HG03025 (cell line): Measurements from ENCODE around the gene KRTAP13-2.

ENCODE experiments used
- ATAC-seq: cut with Tn5 transposase; IDR thresholded peaks from one replicate; pipeline ENCODE4 v1.9.1; 2021; ENCODE audit warnings: mild to moderate bottlenecking, moderate library complexity; ENCODE audit not compliant: unreplicated experiment, low FRiP score

KRTAP13-2 gene, protein sequence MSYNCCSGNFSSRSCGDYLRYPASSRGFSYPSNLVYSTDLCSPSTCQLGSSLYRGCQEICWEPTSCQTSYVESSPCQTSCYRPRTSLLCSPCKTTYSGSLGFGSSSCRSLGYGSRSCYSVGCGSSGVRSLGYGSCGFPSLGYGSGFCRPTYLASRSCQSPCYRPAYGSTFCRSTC

DNA sequence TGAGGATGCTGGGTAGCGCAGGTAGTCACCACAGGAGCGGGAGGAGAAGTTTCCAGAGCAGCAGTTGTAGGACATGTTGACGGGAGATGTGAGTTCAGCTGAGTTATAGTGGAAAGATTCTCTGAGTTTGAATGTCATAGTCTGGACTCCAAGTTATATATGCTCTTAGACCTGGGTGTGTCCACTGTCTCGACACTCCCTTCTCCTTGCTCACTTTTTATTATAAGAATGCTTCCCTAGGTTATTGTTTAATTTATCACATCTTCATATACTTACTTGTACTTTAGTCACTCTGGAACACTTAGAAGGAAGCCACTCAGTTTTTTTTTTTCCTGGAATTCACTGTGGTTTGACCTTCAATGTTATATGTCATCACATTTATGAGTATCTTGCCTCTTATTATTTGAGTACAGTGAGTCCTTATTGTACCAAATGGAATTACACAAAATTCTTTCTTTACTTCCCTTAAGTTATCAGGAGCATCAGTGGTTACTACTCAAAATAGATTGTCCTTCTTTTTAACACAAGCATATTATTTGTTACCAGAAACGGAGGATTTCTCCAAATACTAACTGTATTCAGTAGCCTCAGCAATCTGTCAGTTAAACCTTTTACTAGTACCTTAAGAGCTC is at the start of gene KRTAP13-2:
KRTAP13-2 (minus strand) TSS at position 133 of the 632 bp plus-strand sequence; CDS start at position 75, 58 bp downstream.
- no peak for ATAC-seq

DNA sequence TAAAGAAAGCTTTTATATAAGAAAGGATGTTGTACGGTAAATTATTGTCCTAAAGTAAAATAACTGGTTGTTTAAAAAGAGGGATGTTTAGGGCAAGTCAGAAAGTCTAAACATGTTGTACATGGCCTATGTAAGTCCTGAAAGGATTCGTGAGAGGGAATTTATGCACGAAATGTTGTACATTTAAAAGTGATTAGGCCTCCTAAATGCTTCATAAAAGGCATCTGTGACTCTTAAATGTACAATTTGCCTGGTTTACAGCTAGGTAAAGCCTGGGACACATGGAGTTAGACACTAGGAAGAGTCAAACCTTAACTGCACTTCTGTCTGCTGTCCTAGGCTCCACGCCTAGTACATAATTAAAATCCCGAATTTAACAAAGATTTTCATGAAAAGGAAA is 43.9 kb upstream of the KRTAP13-2 start:
- no peak for ATAC-seq

DNA sequence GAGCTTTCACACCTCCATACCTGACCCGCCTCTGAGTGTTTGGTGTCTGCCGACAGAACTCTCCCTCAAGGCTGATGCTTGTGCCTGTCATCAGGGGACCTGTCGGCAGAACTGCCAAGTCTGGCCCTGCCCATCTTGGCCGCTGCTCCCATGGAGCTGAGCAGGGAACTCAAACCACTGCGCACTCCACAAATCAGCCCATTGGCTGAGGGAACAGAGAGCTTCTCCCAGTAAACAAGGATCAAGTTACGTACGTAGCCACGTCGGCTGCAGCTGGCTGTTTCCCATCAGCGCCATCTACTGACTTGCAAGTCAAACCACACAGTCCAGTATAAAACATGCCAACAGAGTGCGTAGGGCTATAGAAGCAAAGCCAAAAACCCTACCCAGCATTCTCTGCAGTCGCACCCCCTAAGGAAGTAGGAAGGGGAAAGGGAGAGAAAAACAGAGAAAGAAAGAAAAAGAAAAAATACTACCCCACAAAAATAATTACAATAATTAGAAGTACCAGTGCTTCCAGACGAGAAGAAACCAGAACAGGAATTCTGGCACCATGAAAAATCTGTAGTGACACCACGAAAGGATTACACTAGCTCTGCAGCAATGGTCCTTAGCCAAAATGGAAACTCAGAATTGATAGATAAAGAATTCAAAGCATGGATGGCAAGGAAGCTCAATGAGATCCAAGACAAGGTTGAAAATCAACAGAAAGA is 36.9 kb upstream of the KRTAP13-2 start:
- no peak for ATAC-seq

- ATAC-seq = no peak
These were observed 23.7 kb upstream of the KRTAP13-2 start, which contains the start of gene KRTAP13-1 for GRCh38 chr21:30395731-30396130. KRTAP13-1 (plus strand) TSS chr21:30396031; CDS start chr21:30396087, 56 bp downstream.

DNA sequence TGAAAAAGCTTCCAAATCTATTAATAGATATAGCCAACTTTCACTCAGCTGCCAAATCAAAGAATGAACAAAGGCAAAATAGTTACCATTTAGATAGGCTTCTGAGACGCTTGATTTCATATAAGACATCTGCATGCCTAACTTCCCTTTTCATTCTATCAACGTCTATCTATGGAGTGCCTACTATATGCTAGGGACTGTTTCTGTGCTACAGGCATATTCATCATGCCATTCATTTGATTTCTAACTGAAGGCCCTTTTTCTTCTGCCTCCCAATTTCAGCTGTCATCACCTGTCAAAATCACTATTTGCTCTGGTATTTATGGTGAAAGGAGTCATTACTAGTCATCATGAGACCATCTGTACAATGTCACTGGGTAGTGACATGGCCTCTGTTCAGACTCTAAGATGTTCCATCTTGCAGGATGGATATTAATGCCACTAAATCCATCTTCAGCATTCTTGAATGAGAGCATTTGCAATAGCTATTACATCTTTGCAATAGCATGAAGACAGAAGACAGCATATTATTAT is 19.5 kb upstream of the KRTAP13-2 start:
- no peak for ATAC-seq

GRCh38 chr21:30382201-30382600 is 10.1 kb upstream of the KRTAP13-2 start:
- ATAC-seq = no peak

GRCh38 chr21:30355906-30356305 is 16.2 kb downstream of the KRTAP13-2 start:
- no peak for ATAC-seq

GRCh38 chr21:30354308-30355005 is 17.6 kb downstream of the KRTAP13-2 start:
- ATAC-seq = no peak

DNA sequence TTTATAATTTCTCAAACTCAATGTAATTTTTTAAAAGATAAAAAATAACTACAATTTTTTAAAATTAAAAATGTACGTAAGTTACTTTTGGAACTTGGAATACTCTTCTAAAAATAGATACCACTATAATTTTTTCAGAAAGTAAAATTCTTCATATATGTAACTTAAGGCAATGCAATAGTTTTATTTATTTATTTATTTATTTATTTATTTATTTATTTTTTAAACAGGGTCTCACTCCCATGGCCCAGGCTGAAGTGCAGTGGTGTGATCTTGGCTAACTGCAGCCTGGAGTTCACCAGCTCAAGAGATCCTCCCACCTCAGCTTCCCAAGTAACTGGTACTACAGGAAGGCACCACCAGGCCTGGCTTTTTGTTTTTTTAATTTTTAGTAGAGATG is 20.5 kb downstream of the KRTAP13-2 start:
- ATAC-seq = no peak

GRCh38 chr21:30349572-30349971 is 22.5 kb downstream of the KRTAP13-2 start:
- no peak for ATAC-seq

DNA sequence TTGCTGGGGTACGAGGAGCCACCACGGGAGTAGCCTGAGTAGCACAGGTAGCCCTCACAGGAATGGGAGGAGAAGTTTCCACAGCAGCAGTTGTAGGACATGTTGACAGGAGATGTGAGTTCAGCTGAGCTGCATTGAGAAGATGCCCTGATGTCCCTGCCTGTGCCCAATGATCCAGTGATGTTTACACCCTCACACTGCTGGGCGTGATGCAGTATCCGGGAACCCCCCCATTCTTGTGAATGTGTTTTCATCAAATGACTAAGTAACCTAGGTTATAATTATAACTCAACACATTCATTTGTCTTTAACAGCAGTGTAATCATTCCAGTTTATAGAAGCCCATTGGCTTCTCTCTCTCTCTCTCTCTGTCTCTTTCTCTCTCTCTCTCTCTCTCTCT is 23.6 kb downstream of the KRTAP13-2 start, which contains the start of gene KRTAP23-1:
KRTAP23-1 (minus strand) TSS at position 101 of the 400 bp plus-strand sequence; CDS start at position 101, 0 bp downstream.
- no peak for ATAC-seq

GRCh38 chr21:30345014-30345413 is 27.1 kb downstream of the KRTAP13-2 start:
- no peak for ATAC-seq

DNA sequence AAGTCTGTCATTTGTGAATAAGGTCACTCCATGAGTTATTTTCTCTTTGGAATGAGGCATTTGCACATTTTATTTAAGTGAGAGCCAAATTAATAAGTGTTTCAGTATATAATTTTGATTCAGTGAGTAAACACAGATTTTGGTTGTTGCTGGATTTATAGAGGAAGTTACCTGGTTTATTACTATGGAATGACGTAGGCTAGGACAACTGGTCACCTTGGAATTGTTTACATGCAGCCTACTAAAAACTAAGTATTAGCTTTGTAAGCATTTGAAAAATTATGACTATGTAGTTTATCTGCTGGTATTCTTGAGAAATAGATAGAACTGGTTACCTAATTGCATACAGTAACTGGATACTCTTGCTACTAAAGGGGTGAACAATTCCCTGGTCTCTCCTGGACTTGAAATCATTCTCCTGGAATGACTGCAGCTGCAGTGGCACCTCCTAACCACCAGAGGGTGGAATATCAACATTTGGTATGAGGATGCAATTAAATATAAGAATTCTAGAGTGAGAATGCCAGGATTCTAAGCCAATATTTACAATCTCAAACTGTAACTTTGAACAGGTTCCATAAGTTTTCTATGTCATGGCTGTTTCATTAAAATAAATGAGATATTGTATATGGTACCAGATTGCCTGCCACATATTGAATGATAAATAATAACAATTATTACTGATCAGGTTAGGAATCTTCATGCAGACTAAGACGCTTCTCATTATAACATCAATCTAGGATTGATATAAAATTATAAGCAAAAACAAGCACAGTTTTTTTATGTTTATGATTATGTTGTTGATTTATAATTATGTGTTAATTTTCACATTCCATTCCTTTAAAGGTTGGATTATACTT is 31.1 kb downstream of the KRTAP13-2 start:
- no peak for ATAC-seq

DNA sequence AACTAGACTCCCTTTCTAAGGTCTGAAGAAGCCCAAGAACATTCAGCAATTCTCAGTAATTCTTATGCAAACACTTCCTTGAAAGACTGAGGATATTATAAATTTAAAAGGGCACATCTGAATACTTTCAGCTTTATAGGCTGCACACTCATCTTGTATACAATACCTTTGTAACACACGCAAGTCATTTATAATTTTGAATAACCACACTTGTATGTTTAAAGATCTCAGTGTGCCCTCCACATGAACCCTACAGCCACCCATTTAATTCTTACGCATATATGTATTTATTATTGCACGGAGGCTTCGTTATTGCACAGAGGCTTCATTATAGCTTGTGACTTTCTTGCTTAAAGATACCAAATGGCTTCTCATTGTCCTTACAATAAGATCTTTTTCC is 33.4 kb downstream of the KRTAP13-2 start:
- ATAC-seq = no peak

DNA sequence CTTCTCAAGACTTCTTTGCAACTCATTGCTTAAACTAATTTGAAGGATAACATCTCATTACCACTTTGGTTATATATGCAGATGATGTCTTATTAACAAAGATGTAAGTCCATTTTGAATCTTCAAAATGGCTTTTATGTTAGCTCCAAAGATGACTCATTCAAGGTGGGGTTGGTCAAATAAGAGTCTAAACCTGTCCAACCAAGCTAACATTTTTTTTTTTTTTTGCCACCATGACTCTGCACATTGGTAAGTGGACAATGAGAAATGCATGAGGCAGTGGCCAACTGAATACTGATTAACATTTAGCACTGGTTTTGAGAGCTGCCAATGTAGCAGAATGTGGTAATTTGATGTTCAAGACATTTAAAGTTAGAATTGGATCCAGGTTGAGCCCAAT is 34.3 kb downstream of the KRTAP13-2 start:
- no peak for ATAC-seq

- no peak for ATAC-seq
These were observed 34.8 kb downstream of the KRTAP13-2 start, which contains the start of gene KRTAP27-1 for GRCh38 chr21:30337276-30337744. KRTAP27-1 (minus strand) TSS chr21:30337694; CDS start chr21:30337668, 26 bp downstream.

GRCh38 chr21:30336596-30336995 is 35.5 kb downstream of the KRTAP13-2 start:
- ATAC-seq = no peak

DNA sequence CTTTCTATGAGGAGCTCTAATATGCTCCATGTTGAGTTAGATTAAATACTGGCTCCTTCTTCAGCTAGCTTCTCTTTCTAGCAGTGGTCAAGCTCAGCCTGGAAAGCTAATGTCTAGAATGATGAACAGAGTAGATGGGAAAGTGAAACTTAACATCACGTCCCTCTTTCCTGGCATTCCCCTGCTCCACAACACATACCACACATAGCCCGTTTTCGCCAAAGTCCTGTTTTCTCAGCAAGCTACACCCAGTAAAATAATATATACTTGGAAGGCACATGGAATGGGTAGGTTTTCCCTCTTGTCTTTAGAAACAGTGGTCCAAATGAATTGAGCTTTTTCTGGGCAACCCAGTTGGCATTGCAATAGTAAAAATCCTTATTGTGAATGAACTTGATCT is 38.3 kb downstream of the KRTAP13-2 start:
- no peak for ATAC-seq

- ATAC-seq = no peak
These were observed 39.4 kb downstream of the KRTAP13-2 start for GRCh38 chr21:30332681-30333080.
